Prostate gland (tissue), 2 donors: ENCODE results near the gene POFUT1. TPM values are rescaled to one million over a fixed set of nuclear protein-coding genes. Genes with fewer than 3 reads are reported as not detected.

Source experiments
- DNase-seq: peaks from one replicate; pipeline ENCODE4 v3.0.0-alpha.2; 2019; ENCODE audit warnings: low spot score
- H3K27ac ChIP-seq, 2 donors: fragments of 200-600 bp; sonication (generic); 2 replicates each; pipeline ENCODE4 v1.5.1; 2017 to 2019
- H3K27me3 ChIP-seq: fragments of 200-600 bp; sonication (generic); replicated peaks from 2 replicates; pipeline ENCODE4 v1.5.1; 2019; ENCODE audit not compliant: insufficient read depth
- H3K36me3 ChIP-seq, 2 donors: fragments of 200-600 bp; sonication (generic); 1 replicate in 1 of 2; 2 replicates in 1 of 2; pipeline versions ENCODE4 v1.5.1 to v1.8.1; 2017 to 2019
- H3K4me1 ChIP-seq: fragments of 200-600 bp; sonication (generic); replicated peaks from 2 replicates; pipeline ENCODE4 v1.5.1; 2019
- H3K4me3 ChIP-seq, 2 donors: fragments of 200-600 bp; sonication (generic); 2 replicates each; pipeline ENCODE4 v1.5.1; 2017 to 2019
- H3K9me3 ChIP-seq: fragments of 200-600 bp; sonication (generic); 2 replicates; pipeline ENCODE4 v1.5.1; 2017
- CTCF ChIP-seq, 4 experiments: fragments of 200-600 bp in 2 of 4; fragments of 450-650 bp in 2 of 4; sonication (generic) in 2 of 4; IDR thresholded peaks; 1 replicate in 3 of 4; 2 replicates in 1 of 4; pipeline ENCODE4 v1.5.1; 2016 to 2019; ENCODE audit warnings: antibody characterized with exemption in 4 of 4, mild to moderate bottlenecking in 2 of 4, moderate library complexity in 2 of 4
- POLR2A ChIP-seq: fragments of 450-650 bp; IDR thresholded peaks from one replicate; pipeline ENCODE4 v1.6.1; 2016; ENCODE audit warnings: antibody characterized with exemption, mild to moderate bottlenecking
- POLR2AphosphoS5 ChIP-seq: sonication (generic); formaldehyde crosslinking; IDR thresholded peaks from one replicate; pipeline ENCODE4 v1.6.1; 2017; ENCODE audit warnings: antibody characterized with exemption
- WGBS: methylation state at CpG from one replicate; pipeline ENCODE4 v1.1.5; 2018; 5-methylcytosine and 5-hydroxymethylcytosine counted together
- intact Hi-C: fragments of 100-400 bp; cut with DNase I; formaldehyde crosslinking; loops from one replicate; pipeline ENCODE4 v1.14.2; 2022
- total RNA-seq, 2 donors: library from RNA; depleted of rRNA; stranded (reverse); fragments of >200 nt; gene quantifications; one replicate each; pipeline ENCODE4 v1.1.0, GENCODE V29; 2016

Gene POFUT1
- total RNA-seq, 2 donors from 2014 or later: 33.2 to 44.3 TPM

- peaks cover 0 to 6% of the 10 kb centered on the region in 2 donors for H3K36me3 ChIP-seq
- peaks cover 5% of the 10 kb centered on the region for H3K4me1 ChIP-seq
Observed at GRCh38 chr20:32231245-32231644, 23.6 kb downstream of the POFUT1 start.

GRCh38 chr20:32231847-32232246 lies 24.2 kb downstream of the POFUT1 start:
- peaks cover 0 to 6% of the 10 kb centered on the region in 2 donors for H3K36me3 ChIP-seq
- H3K27ac ChIP-seq: no peak overlapping the region
- no peak overlapping the region for H3K4me3 ChIP-seq
- WGBS: 80% methylated on average over 4 of the region's 4 CpGs
- DNase-seq: no peak
- no peaks in the 10 kb centered on the region for H3K9me3 ChIP-seq
- H3K4me1 ChIP-seq: peaks cover 5% of the 10 kb centered on the region
- intact Hi-C loops: no loop called here
- no peaks in the 10 kb centered on the region for H3K27me3 ChIP-seq
- TF ChIP-seq POLR2AphosphoS5: no peak

More at GRCh38 chr20:32231245-32231644, 23.6 kb downstream of the POFUT1 start:
- Histone ChIP-seq H3K9me3 (no peaks in the 10 kb centered on the region), H3K27me3 (no peaks in the 10 kb centered on the region), H3K4me3 (no peak overlapping the region), H3K27ac (no peak overlapping the region)
- intact Hi-C loops: no loop called here
- TF ChIP-seq CTCF (IDR thresholded peaks at IDR 0.05) (no peak), POLR2AphosphoS5 (no peak), POLR2A (no peak)
- no peak for DNase-seq
- WGBS: 96% methylated on average over 4 of the region's 4 CpGs

DNA sequence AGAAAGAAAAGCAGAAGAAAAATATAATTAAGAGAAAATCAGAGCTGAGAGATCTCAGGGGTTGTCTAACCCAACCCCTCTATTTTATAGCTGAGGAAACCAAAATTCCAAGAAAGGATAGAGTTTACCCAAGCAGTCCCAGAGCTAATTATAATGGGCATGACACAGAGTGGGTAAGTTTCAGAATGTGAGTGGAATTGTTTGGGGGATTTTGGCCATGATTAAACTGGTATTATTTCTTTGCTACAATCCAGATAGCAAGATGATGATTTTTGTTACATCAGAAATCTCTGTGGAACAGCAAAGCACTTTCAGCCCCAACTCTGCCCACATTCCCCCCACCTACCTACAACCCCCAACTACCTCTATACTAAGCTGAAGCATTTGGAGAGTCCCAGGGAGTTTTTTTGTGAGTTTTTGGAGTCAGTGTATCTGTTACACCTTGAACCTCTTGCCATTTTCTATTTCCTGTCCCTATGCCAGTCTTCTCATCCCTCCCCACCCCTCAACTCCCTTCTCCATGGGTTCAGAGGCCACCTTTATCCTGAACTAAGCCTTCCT lies 24.7 kb downstream of the POFUT1 start:
- no peak overlapping the region for H3K27ac ChIP-seq
- TF ChIP-seq POLR2AphosphoS5: no peak
- no peak for TF ChIP-seq CTCF (IDR thresholded peaks at IDR 0.05)
- TF ChIP-seq POLR2A: no peak
- intact Hi-C loops: no loop called here
- no peak overlapping the region for H3K4me3 ChIP-seq
- H3K27me3 ChIP-seq: no peaks in the 10 kb centered on the region
- H3K36me3 ChIP-seq: peaks cover 0 to 6% of the 10 kb centered on the region in 2 donors
- no peak for DNase-seq
- H3K9me3 ChIP-seq: no peaks in the 10 kb centered on the region
- peaks cover 4% of the 10 kb centered on the region for H3K4me1 ChIP-seq

GRCh38 chr20:32233286-32233685 lies 25.6 kb downstream of the POFUT1 start:
- intact Hi-C loops: no loop called here
- Histone ChIP-seq H3K4me1 (no peaks in the 10 kb centered on the region), H3K27ac (no peak overlapping the region), H3K9me3 (no peaks in the 10 kb centered on the region), H3K27me3 (no peaks in the 10 kb centered on the region), H3K4me3 (no peak overlapping the region), H3K36me3 (peaks cover 0 to 6% of the 10 kb centered on the region in 2 donors)
- 97% methylated on average over 9 of the region's 9 CpGs for WGBS
- DNase-seq: no peak
- no peak for TF ChIP-seq CTCF (IDR thresholded peaks at IDR 0.05)
- no peak for TF ChIP-seq POLR2A
- TF ChIP-seq POLR2AphosphoS5: no peak

DNA sequence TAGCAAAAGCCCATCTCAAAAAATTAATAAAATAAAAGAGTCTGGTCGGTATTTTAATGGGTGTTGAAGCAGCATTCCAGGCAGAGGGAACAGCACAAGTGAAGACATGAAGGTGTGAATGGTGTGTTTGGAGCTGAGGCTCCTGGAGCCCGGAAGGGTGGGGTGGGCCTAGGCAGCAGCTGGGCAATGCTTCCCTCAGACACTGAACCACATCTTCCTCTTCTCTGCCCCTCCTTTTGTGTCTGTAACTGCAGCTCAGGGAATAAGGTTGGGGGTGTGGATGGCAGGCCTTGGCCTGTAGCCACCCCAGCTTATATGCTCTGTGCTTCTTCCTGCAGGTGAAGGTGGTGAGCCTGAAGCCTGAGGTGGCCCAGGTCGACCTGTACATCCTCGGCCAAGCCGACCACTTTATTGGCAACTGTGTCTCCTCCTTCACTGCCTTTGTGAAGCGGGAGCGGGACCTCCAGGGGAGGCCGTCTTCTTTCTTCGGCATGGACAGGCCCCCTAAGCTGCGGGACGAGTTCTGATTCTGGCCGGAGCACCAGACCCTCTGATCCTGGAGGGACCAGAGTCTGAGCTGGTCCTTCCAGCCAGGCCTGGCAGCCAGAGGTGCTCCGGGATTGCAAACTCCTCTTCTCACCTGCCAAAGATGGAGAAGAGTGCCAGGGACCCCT lies 26.6 kb downstream of the POFUT1 start:
- no peak for TF ChIP-seq CTCF (IDR thresholded peaks at IDR 0.05)
- TF ChIP-seq POLR2AphosphoS5: no peak
- TF ChIP-seq POLR2A: no peak
- no peak overlapping the region for H3K4me3 ChIP-seq
- DNase-seq: no peak
- no peak overlapping the region for H3K27ac ChIP-seq
- intact Hi-C loops: no loop called here
- H3K4me1 ChIP-seq: no peaks in the 10 kb centered on the region
- no peaks in the 10 kb centered on the region for H3K27me3 ChIP-seq
- H3K36me3 ChIP-seq: peaks cover 0 to 6% of the 10 kb centered on the region in 2 donors
- WGBS: 91% methylated on average over 13 of the region's 13 CpGs
- H3K9me3 ChIP-seq: no peaks in the 10 kb centered on the region
